Measurements from ENCODE around the gene SLC40A1.

The SLC40A1 gene

DNA sequence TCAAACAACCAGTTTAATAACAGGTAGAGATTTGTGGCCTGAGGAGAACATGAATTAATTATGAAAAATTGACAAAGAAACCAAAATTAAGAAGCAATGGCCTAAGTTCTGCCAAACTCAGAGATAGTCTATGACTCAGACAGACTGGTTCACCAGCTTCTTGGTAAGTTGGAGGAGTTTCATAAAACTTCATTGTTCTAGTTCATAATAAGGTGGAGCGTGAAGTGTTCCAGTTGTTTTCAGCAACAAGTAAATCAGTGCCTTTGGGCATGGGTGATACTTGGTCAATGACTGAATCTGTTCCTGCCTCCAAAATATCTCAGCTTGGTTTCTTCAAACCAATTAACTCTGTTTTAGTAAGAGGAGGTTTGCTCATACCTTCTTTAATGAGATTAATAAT lies 40.0 kb downstream of the SLC40A1 start:
- no peak for DNase-seq (ENCODE audit: low spot score)

DNA sequence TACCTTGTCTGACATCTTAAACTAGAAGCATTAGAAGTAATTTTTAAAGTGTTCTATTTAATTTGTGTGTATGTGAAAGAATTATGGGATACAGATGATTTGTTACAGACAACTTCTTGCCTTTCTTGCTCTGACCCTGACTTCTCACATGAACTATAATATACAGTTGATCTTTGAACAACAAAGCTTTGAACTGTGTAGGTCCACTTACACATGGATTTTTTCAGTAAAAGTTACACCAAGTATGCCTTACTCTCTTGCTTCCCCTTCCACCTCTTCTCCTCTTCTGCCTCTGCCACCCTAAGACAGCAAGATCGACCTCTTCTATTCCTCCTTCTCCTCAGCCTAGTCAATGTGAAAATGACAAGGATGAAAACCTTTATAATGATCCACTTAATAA lies 42.2 kb downstream of the SLC40A1 start:
- no peak for DNase-seq (ENCODE audit: low spot score)

GRCh38 chr2:189536830-189537229 lies 43.8 kb downstream of the SLC40A1 start:
- no peak for DNase-seq (ENCODE audit: low spot score)

DNA sequence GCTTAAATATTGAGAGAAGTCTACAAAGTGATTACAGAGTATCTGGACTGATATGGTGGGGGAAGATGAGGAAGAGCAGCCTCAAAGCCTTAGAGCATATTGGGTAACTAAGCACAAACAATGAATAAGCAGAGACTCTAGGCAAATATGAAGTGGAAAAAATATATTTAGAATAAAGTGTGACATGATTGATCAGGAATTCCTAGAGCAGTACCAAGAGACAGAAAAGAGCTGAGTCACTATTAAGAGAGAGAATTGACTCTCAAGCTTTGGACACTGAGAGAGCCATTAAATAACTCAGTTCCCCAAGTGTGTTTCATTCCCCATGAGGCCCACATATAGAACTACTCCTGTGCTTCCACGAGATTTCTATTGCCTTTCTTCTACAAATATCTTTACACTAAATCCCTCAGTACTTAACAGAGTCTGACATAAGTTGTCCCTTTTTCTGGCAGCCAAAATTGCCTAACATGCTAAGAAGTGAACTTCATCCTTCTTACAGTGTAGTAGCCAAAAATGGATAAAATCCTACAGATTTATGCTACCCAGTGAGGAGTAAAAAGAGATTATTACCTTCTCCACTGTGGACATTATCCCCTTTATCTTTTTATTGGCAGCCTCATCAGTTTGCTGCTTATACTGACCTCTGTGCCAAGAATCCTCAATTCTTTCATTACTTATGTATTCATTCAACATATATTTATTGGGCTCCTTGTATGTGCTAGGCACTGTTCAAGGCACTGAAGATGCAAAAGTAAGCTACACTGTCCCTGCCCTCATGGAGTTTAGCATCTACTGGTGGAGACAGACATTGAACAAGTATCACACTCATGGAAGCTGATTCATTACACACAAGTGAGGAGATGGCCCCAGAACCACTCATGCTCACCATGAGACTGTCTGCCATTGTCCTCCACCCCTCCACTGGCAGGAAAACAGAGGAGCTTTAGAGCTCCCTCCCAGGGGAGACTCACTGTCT lies 45.4 kb downstream of the SLC40A1 start:
- no peak for DNase-seq (ENCODE audit: low spot score)

GRCh38 chr2:189533288-189534035 lies 47.1 kb downstream of the SLC40A1 start:
- DNase-seq (ENCODE audit: low spot score) = no peak

GRCh38 chr2:189530965-189531637 lies 49.5 kb downstream of the SLC40A1 start:
- DNase-seq (ENCODE audit: low spot score) = no peak

DNA sequence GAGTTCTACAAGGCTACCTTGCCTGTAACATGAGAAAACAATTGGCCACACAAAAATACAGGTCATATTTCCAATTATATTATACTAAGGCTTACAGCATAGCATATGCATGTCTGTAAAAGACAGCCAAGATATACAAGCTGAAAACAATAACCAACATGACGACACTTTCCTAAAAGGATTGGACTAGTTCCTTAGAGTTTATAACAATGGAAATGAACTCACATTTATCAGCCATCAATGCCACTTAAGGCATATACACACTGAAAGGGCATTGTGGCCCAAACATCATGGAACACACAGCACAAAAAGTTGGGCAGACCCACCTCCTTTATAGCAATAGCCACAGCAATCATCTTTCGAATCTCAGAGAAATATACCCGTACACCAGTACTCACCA lies 52.0 kb downstream of the SLC40A1 start:
- no peak for DNase-seq (ENCODE audit: low spot score)

DNA sequence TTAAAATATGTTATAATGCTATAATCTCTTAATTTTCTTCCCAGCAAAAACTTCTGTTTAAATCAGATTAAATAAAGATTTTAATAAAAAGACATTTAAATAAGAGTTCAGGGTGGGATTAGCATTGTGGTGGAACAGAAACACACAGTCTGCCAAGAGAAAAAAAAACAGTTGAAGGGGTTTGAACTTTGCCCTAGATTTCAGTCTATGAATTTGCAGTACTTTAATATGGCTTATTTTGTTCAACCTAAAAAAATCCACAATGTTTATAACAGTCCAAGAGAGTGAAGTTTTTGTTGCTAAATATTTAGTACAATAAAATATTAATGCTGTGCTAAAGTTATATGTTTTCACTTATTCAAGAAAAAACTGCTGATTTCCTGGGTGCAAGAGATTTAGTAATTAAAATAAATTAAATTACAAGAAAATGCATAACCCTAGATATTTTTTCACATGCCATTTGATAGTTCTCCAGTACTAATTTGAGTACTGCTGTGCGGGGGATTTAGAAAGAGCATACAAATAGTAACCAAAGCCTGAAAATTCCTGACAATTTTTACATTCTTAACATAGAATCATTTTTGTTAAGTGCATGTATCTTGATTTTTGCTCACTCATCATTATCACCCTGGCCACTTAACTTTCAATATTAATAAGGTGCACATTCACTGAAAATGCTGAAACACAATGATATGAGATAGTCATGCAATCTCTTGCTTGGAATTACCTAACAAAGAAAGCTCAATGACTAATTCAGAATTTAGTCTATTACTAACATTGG lies 52.6 kb downstream of the SLC40A1 start:
- no peak for DNase-seq (ENCODE audit: low spot score)

DNA sequence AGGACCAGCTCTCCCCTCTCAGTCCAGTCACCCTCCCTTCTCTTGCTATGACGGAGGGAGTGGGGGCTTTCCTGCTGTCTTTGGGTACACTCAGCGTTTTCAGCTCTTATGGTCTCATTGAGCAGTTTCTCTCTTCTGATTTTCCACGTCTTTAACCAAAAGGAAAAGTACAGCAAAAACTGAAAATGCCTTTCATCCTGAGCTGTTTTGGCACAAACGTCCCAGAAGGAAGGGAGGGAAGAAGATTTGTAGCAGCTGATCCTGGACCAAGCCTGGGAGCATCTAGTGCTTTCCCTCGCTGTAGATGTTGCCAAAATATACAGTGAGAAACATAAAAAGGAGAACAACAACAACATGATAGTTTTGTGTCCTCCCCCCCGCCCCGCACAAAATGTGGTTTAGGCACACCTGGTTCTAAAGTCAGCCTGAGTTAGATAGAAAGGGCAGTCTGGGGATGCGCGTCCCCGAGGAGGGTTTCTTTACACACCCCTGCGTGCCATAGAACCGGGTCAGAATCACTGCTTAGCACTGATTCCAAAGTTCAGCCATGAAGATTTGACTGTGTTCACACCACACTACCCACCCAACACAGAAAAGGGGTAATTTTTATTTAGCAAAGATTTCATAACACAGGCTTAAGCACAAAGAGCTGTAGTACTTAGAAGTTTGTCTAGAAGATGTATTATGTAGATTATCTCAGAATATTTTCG lies 53.4 kb downstream of the SLC40A1 start:
- DNase-seq (ENCODE audit: low spot score) = no peak

DNA sequence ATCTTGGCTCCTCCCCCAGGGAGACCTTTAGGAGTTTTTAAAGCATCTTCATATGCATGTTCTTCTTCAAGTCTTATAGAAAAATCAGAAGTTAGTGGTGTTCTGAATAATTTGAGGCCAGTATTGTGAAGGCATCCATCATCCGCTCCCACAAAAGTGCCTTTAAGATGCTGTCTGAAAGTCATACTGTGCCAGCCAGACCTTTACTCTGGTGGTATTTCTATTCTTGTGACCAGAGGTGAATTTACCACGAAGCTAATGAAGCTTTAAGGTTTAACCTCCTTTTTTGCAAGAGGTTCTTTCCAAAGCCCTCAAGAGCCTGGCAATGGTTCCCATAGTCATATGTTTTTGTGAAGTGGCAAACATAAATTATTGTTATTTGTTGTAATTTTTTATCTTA lies 54.3 kb downstream of the SLC40A1 start:
- no peak for DNase-seq (ENCODE audit: low spot score)

- DNase-seq (ENCODE audit: low spot score) = no peak
Observed at GRCh38 chr2:189524746-189525145, 55.8 kb downstream of the SLC40A1 start.

DNA sequence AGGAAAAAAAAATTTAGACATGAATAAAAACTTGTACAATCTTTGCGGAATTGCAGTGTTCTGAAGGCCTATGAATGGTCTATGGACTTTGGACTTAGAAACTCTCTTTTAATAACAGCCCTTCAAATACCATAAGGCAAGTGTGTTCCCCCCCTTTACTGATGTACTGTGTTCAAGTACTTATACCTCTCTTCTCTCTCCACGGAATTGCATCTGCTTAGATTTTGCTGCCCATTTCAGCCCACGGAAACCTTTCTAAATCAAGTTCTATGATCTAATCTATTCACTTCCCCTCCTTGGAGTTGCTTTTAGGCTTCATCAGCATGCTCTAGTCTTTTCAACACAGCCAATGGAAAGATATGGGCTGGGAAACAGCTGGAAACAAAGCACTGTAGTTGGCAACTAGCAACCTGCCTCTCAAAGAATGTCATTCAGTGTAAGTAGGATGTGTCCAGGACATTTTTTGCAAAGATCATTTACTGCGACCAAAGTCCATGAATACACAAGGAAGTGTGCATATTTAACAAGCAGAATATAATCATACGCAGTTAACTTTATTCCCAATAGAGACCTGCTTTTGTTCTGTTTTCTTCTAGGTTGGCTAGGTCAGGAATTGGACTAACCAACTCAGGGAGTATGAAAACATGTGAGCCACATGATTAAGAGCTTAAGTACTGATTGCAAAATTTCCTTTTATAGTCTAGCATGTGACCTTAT lies 58.0 kb downstream of the SLC40A1 start:
- no peak for DNase-seq (ENCODE audit: low spot score)

- no peak for DNase-seq (ENCODE audit: low spot score)
Observed at GRCh38 chr2:189521699-189522434, 58.7 kb downstream of the SLC40A1 start.

DNA sequence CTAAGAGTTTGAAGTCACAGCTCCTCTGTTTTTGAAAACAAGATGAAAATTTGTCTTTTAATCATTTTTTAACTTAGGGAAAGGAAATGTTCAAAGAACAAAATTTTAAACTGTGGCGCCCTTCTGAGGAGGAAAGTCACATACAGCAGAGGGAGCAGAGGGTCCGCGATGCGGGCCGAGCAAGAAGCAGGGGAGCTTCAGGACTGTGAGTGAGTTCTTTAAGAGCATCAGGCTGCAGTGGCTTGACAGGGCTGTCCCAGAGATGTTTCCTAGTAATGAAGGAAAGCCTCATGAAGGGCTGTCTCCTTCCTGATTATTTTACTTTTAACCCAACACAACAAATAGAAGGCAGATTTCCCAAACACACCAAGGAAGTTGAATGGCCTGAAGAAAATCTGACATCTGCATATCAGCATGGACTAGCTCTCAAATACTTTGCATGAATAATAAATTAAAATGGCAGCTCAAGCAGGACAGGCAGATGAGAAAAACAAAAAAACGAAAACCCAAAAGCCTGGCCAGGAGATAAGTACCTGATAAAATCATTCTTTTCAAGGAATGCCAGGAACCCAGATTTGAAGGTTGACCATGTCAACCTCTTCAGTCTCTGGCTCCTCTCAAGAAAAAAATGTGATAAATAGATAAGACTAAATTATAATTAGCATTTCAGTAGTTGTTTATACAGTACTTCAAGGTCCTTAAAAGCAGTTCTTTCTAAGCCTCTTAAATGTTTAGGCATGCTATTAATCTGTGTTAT lies 60.8 kb downstream of the SLC40A1 start:
- DNase-seq (ENCODE audit: low spot score) = no peak

DNA sequence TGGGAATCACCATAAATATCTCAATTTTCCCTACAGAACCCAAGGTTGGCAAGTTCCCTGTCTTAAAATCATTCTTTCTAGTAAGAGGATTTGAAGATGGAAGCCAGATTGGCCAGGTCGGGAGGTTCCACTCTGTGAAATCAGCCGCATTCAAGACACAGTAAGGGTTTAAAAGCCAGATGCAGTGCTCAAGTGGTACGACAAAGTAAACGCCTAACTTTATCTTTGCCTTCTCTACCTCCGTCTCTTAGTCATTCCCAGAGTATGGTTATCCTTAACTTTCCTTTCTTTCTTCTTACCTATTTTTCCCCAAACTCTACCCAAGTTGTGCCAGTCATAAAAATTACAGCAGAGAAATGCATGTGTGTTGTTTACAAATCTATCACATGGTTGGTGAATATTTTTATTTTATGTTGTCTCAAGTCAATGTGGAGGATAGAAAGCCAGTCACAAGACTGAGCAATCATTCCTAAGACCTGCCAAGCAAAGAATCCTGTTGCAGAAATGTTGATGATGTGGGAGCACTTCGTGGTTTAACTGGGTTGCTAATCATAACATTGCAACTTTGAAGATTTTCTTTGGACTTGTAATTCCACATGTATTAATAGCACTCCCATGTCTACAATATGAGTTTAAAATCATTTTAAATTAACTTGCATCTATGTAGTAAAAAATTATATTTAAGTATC lies 62.6 kb downstream of the SLC40A1 start:
- no peak for DNase-seq (ENCODE audit: low spot score)

DNA sequence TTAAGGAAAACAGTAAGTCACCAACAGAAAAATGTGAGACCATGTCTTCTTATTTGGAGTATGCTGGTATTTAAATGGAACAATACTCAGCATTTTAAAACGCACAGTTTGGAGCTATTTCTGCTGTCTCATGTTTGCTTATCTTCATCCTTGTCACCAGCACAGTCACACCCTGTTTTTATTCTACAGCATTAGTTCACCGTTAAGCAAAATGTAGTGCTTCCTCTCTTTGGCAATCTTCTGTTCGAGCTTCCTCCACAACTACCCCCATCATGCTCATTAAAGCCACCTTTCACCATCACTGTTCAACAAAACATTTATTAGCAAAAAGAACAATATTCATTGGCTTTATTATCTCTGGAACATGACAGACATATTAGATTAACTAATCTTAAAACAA lies 64.0 kb downstream of the SLC40A1 start:
- DNase-seq (ENCODE audit: low spot score) = no peak

- DNase-seq (ENCODE audit: low spot score) = no peak
Observed at GRCh38 chr2:189515264-189515663, 65.3 kb downstream of the SLC40A1 start.

- no peak for DNase-seq (ENCODE audit: low spot score)
Observed at GRCh38 chr2:189514104-189514503, 66.5 kb downstream of the SLC40A1 start.

Measured in ecto neural progenitor cell (in vitro differentiated cells).